ENCODE measurements around the gene BRD2.
A peak's percentile ranks its signal among the peaks of the same experiment; 100 is the strongest.

Gene BRD2

DNA sequence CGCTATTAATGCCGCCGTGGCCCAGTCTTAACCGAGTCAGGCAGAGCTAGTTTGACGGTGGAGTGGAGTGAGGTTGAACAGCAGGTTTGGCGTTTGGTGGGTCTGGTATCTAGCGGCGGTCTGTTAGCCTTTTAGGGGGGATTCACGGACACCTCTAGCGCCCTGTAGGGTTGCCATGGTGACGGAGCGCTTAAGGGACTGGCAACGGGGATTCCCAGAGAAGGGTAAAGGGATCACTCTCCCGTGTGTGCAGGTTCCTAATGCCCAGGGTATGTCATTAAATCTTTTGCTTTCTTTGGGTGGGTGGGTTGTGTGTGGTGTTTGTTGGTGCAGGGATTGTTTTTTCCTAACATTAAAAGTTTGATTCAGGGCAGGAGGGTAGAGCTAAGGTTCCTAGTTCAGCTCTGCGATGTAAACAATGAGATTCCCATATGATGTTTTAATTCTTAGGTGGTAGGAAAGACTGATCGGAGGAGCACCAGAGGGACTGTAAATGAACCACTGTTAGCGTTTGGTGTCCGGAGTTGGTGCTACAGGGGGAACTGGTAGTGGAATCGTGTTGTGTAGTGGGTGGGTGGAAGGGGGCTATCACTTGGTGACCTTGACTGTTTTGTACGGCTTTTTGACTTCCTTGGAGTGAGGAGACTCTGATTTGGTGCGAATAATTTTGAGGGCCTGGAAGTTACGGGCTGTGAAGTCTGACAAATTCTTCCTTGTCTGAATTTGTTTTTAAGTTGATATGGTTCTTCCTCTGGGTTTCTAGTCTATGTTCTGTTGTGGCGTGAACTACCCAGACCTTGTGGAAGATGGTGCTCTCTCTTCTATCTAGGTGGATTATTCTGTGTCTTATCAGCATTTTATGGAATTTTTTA lies 5.0 kb downstream of the BRD2 start:
- FAIRE-seq: no peak

DNA sequence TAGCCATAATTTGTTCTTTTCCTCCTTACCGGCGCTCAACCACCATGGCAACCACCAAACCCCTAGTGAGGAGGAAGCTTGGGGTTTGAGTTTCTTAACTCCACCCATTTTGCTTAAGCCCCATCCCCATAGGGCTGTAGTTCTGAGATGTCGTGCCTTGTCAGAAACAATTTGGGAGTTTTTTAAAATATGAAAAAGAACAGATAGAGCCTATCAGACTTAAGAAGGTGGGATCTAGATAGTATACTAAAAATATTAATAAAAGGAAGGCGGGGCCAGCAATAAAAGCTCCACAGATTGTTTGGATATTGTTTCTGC lies 5.6 kb downstream of the BRD2 start:
- FAIRE-seq: no peak

DNA sequence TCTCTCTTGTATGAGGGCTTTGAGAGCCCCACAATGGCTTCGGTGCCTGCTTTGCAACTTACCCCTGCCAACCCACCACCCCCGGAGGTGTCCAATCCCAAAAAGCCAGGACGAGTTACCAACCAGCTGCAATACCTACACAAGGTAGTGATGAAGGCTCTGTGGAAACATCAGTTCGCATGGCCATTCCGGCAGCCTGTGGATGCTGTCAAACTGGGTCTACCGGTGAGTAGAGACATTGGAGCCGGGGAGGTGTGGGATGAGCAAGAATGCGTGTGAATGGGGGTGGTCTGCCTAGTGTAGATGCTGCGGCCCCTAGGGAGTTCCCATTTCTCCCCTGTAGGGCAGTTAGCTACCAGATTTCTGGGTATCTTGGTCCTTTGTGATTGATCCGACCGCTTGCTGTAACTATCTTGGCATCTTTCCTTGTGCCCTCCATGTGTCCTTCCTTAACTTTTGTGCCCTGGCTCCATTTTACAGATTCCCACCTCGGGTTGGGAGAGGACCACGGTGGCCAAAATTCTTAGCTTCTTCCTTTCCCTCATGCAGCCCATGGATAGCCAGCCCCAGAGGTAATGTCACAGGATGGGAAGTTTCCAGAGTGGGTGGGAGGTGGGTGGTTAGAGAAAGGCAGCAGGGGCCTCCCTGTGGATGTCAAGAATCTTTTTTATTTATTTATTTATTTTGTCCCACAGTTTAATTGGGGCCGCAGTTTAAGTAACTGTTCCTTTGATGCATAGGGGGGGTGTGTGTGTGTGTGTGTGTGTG lies 6.3 kb downstream of the BRD2 start:
- no peak for FAIRE-seq

DNA sequence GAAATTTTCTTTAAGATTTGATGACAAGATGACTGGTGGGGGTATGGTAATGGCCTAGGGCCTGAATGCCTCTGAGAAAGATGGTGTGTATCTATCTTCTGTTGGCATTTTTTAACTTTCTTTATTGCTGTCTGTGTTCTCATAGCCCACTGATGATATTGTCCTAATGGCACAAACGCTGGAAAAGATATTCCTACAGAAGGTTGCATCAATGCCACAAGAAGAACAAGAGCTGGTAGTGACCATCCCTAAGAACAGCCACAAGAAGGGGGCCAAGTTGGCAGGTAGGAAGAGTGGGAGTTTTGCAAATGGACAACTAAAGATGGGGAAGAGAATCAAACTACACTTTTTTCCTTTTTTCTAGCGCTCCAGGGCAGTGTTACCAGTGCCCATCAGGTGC lies 7.5 kb downstream of the BRD2 start:
- FAIRE-seq: no peak

DNA sequence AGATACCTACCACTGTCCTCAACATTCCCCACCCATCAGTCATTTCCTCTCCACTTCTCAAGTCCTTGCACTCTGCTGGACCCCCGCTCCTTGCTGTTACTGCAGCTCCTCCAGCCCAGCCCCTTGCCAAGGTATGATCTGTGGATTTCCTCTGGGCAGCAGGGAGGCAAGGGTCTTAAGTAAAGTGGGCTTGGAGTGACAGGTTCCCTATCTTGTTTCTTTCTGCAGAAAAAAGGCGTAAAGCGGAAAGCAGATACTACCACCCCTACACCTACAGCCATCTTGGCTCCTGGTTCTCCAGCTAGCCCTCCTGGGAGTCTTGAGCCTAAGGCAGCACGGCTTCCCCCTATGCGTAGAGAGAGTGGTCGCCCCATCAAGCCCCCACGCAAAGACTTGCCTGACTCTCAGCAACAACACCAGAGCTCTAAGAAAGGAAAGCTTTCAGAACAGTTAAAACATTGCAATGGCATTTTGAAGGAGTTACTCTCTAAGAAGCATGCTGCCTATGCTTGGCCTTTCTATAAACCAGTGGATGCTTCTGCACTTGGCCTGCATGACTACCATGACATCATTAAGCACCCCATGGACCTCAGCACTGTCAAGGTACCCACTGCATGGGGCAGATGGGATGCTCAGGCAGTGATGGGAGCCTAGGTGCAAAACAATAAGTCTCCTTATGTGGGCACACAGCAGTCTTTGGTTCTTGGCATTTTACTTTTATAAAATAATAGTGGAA lies 8.1 kb downstream of the BRD2 start:
- FAIRE-seq: no peak

DNA sequence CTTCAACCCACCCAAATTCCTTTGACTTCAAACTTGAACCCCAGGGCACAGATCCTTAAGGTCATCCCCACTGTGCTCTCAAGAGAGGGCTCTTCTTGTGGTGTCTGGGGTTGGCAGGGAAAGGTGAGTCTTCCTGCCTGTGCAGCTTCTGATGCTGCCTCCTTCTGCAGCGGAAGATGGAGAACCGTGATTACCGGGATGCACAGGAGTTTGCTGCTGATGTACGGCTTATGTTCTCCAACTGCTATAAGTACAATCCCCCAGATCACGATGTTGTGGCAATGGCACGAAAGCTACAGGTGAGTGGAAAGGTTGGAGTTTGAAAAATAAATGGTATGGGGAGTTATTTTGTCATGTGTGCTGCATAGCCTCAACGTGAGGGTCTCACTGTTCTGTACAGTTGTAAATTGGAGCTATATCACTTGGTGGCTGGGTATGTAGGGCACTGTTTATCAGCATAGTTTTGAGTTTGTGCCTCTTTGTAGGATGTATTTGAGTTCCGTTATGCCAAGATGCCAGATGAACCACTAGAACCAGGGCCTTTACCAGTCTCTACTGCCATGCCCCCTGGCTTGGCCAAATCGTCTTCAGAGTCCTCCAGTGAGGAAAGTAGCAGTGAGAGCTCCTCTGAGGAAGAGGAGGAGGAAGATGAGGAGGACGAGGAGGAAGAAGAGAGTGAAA lies 9.0 kb downstream of the BRD2 start:
- no peak for FAIRE-seq

DNA sequence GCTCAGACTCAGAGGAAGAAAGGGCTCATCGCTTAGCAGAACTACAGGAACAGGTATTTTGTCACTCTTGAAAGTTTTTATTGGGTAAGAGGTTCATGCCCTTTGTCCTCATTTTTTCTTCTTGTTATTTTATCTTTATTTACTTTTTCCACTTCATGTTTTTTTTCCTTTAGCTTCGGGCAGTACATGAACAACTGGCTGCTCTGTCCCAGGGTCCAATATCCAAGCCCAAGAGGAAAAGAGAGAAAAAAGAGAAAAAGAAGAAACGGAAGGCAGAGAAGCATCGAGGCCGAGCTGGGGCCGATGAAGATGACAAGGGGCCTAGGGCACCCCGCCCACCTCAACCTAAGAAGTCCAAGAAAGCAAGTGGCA lies 9.5 kb downstream of the BRD2 start:
- FAIRE-seq: no peak

DNA sequence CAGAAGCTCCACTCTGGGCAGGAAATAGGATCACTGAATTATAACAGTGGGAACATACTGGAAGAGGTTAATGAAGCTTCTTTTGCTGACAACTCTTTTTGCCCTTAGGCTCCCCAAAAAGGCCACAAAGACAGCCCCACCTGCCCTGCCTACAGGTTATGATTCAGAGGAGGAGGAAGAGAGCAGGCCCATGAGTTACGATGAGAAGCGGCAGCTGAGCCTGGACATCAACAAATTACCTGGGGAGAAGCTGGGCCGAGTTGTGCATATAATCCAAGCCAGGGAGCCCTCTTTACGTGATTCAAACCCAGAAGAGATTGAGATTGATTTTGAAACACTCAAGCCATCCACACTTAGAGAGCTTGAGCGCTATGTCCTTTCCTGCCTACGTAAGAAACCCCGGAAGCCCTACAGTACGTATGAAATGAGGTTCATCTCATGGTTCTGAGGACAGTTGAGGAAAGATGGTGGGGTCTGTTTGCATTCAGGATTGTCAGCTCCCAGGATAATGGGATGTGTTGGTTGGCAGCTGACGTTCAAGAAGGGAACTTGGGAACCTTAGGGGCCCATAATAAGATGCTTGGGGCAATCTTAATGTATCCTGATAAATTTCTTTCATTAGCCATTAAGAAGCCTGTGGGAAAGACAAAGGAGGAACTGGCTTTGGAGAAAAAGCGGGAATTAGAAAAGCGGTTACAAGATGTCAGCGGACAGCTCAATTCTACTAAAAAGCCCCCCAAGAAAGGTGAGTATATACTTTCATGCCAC lies 11.5 kb downstream of the BRD2 start:
- FAIRE-seq: no peak

DNA sequence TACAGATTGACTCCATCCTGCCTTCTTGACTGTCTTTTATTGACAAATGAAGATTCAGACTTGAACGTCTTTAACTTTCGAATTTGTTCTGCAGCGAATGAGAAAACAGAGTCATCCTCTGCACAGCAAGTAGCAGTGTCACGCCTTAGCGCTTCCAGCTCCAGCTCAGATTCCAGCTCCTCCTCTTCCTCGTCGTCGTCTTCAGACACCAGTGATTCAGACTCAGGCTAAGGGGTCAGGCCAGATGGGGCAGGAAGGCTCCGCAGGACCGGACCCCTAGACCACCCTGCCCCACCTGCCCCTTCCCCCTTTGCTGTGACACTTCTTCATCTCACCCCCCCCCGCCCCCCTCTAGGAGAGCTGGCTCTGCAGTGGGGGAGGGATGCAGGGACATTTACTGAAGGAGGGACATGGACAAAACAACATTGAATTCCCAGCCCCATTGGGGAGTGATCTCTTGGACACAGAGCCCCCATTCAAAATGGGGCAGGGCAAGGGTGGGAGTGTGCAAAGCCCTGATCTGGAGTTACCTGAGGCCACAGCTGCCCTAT lies 12.2 kb downstream of the BRD2 start:
- no peak for FAIRE-seq

DNA sequence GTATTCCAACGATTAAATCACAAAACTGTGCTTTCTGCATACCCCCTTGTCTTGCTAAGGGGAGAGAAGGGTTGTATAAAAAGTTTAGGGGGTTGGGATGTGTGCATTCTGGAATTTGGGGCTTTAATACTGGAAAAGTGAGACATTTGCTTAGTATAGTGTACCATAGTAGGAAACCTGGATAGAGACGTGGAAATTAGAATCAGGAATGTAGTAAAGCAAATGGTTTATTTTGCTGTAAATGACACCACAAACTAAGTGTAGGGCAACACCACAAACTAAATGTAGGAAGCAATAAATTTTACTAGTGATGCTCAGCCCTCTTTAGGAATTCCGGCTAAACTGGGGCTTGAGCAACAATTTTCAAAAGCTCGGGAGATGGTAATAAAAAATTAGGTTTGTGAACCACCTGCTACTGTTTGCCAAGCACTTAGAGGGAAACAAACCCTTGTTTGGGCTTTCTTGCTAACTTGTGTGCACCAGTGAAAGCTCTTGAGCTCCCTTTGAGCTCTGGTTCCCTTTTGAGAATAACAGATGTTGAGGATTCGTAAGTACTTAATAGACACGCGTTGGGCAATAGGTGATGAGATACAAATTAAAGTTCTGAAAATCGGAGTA lies 13.8 kb downstream of the BRD2 start:
- FAIRE-seq: no peak

DNA sequence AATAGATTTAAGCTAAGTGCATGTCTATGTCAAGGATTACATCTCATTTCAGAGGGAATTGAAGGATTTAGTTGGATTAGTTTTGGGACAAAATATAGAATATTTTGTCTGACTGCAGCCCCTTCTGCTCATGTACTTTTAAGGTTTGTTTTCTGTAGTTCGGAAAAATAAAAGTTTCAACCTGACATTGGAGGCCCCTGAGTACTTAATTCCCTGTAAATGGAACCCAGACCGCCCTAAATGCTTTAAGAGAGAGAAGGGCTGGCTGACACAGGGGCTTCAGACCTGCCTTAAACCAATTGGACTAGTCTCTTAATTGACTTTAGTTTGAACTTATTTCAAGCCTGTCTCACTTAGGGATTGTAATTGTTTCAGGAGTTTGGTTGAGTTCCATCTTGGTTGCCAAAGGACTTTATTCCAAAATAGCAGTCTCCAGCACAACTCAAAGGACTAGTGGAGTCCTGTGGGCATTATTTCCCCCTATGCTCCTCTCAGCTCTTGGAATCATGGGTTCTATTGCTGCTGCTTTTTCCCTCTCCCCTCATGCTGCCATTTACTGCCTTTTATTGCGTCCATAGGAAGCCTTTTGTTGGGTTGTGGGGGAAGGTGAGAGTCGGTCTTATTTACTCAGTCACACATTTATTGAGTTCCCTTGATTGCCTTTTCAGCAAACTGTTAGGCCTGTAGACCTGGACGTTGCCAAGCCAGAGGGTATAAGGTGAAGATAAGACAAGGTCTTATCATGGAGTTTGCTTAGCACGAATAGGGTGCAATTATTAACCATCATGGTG lies 14.5 kb downstream of the BRD2 start:
- peak; percentile 95 for FAIRE-seq

DNA sequence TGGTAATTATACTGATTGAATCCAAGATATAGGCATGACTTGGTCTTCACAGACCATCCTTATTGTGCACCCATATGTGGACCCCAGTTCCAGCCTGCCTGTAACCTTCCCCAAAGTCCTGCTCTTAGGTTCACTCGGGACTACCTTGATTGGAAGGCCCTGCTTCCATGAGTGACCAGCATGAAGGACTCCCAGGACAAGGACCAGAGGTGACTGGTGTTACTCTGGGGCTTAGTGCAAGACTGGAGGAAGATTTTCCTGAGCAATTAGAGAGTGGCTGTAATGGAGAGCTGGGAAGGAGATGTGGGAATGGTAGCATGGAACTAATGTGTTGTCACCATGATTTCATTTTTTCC lies 15.1 kb downstream of the BRD2 start:
- no peak for FAIRE-seq

DNA sequence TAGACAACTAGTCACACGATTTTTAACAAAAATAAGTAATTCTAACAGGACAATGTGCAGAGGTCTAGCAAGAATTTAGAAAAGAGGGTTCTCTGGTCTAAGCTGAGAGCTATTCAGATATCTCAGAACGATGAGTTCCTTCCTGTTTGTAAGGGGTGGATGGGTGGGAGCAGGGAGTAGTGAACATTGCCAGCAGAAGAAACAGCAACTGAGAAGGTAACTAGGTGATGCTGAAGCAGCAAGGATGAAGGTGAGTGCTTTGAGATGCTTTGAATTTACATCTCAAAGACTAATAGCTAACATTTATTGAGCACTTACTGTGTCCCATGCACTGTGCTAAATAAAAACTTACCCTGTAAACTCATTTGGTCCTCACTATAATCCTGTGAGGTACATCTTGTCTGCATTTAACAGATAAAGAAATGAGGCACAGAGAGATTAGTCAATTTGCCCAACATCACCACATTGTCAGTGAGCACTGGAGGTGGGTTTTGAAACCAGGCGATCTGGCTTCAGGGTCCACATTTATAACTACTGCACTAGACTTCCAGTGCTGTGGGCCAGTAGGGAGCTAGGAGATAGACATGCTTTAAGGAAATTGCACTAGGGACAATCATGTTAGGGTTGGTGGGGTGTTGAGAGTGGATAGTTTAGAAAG lies 15.7 kb downstream of the BRD2 start:
- FAIRE-seq: no peak

DNA sequence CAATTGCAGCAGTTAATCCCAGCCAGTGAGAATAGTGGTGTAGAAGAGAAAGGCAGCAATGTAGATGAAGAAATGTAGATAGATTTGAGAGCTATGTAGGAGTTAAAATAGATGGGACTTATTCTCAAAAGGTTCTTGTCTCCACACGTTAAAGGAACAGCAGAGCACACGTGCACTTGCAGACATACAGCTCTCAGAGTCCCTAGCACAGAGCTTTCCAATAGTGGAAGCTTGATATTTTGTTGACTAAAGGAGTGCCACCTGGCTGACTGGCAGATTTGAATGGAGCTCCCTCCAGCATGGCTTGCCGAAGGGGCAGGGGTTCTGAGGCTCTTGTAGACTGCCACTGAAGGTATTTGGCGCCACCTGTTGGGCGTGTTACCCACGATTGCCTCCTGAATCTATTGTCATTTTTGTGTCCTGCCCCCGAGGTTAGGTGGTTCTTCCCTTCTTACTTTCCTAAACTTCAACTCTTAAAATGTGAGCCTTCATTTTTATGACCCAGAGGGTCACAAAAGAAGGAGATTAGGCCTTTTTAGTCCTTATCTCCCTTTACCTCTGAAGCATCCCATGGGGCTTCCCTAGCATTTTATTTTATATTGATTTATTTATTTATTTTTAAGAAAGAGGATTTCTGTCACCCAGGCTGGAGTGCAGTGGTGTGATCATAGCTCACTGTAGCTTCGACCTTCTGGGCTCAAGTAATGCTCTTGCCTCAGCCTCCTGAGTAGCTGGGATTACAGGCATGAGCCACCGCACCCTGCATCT lies 16.4 kb downstream of the BRD2 start:
- peak; percentile 98 for FAIRE-seq

DNA sequence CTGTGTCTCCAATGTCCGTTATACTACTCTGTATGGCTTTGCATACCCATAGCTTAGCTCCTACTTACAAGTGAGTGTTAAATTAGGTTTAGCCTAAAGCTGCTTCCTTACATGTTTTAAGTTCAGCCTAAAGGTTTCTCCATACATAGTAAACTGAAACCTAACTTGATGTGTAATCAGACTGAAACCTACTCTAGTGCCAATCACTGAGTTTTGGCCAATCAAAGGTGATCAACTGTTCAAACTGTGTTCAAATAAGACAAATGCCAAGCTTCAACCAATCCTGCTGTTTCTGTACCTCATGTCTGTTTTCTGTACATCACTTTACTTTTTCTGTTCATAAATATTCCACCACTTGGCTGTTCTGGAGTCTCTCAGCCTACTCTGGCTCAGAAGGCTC lies 21.0 kb downstream of the BRD2 start:
- peak; percentile 79 for FAIRE-seq

DNA sequence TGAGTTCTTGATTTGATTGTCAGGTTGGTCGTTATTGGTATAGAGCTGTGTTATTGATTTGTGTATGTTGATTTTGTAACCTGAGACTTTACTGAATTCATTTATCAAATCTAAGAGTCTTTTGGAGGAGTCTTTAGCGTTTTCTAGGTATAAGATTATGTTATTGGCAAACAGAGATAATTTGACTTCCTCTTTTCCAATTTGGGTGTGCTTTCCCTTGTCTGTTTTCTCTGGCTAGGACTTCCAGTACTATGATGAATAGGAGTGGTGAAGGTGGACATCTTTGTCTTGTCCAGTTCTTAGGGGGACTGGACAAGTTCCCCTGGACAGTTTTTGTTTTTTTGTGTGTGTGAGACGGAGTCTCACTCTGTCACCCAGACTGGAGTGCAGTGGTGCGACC lies 23.6 kb downstream of the BRD2 start:
- FAIRE-seq: no peak

DNA sequence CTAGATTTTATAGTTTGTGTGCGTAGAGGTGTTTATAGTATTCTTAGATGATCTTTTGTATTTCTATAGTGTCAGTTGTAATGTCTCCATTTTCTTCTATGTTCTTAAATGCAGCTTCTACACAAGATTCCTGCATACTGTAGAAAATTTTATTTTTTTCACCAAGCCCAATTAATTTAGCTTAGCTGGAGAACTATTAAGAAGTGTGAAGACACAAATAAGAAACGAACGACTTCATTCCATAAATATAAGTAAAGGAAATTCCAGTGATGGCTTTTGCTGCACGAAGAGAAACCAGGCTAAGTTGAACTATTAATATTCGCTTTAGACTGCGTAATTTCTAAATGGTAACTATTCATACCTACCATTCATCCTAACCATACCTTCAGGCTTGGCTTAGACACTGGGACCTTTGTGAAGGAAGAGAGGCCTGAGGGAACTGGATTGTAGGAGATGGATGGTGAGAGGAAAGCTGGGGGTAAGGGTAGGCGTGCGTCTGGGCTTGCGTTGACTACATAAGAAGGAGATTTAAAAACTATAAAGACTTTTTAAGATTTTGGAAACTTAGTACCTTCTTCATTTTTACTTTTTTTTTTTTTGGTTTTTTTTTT lies 25.1 kb downstream of the BRD2 start:
- FAIRE-seq: no peak

DNA sequence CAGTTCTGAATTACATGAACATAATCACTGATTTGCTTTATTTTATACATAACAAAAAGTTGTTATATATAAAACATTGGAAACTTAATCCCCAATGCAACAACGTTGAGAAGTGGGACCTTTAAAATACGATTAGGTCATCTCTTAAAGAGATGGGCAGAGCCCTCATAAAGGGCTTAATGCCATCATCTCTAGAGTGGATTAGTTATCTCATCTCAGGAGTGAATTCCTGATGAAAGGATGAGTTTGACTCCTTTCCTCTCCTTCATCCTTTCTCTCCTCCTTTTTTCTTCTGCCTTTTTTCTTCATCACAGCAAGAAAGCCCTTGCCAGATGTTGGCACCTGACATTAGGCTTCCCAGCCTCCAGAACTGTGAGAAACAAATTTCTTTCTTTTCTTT lies 27.1 kb downstream of the BRD2 start:
- no peak for FAIRE-seq

DNA sequence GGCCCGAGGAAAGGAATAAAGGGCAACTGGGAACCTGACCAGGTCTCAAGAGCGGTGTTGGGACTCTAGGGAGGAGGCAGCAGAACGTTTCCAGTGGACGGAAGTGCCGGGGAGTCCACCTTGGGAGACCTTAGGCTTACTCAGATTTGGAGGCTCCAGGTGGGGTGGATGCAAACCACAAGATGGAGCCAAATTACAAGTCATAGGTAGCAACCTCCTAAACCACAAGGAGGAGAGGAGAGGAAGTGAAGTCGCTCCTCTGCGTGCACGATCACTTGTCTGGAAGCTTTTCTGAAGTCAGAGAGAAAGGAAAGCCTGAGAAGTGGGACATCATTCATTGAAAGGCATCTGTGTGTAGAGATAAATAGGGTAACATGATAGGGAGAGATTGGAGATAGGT lies 31.7 kb downstream of the BRD2 start:
- FAIRE-seq: no peak

All from G401.6 (cell line).